Measurements from ENCODE around the gene GASK1B.

The GASK1B gene

DNA sequence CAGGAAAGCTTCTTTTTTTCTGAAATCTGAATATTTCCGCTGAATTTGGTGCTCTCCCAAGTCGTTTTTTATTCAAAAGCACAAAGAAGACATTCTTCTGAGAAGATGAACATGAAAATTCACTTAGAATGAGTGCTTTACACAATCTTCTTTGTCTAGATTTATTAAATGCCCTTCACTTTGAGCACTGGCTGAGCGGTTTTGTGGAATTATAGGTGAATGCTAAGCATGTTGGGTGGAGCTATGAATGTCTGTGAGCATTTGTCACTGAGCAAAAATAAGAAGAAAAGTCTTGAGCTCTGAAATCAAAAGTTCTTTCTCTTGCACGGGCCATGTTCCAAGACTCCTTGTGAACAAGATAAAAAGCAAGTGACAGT lies 13.1 kb downstream of the GASK1B start:
- TF ChIP-seq CTCF (IDR thresholded peaks at IDR 0.05; ENCODE audit: poor library complexity, severe bottlenecking): no peak
- no peaks in the 10 kb centered on the region for H3K9me3 ChIP-seq (ENCODE audit: severe bottlenecking)
- H3K27me3 ChIP-seq (ENCODE audit: insufficient read depth, poor library complexity, severe bottlenecking): no peaks in the 10 kb centered on the region
- no peak overlapping the region for H3K4me3 ChIP-seq (ENCODE audit: severe bottlenecking)
- H3K27ac ChIP-seq (ENCODE audit: poor library complexity, severe bottlenecking): no peak overlapping the region
- ATAC-seq (ENCODE audit: low read depth) (no peak), DNase-seq (ENCODE audit: low spot score) (no peak)
- no peaks in the 10 kb centered on the region for H3K36me3 ChIP-seq (ENCODE audit: low read depth)
- H3K4me1 ChIP-seq (ENCODE audit: insufficient read depth, poor library complexity, severe bottlenecking): peaks cover 6% of the 10 kb centered on the region

GRCh38 chr4:158159054-158159717 lies 13.6 kb downstream of the GASK1B start:
- Histone ChIP-seq H3K27ac (ENCODE audit: poor library complexity, severe bottlenecking) (no peak overlapping the region), H3K36me3 (ENCODE audit: low read depth) (no peaks in the 10 kb centered on the region), H3K4me1 (ENCODE audit: insufficient read depth, poor library complexity, severe bottlenecking) (peaks cover 6% of the 10 kb centered on the region), H3K4me3 (ENCODE audit: severe bottlenecking) (no peak overlapping the region), H3K27me3 (ENCODE audit: insufficient read depth, poor library complexity, severe bottlenecking) (no peaks in the 10 kb centered on the region), H3K9me3 (ENCODE audit: severe bottlenecking) (no peaks in the 10 kb centered on the region)
- DNase-seq (ENCODE audit: low spot score) (no peak), ATAC-seq (ENCODE audit: low read depth) (peak; percentile 80)
- no peak for TF ChIP-seq CTCF (IDR thresholded peaks at IDR 0.05; ENCODE audit: poor library complexity, severe bottlenecking)

- no peak overlapping the region for H3K27ac ChIP-seq (ENCODE audit: poor library complexity, severe bottlenecking)
- H3K4me3 ChIP-seq (ENCODE audit: severe bottlenecking): no peak overlapping the region
- ATAC-seq (ENCODE audit: low read depth): no peak
- DNase-seq (ENCODE audit: low spot score): no peak
- H3K4me1 ChIP-seq (ENCODE audit: insufficient read depth, poor library complexity, severe bottlenecking): peaks cover 6% of the 10 kb centered on the region
- H3K9me3 ChIP-seq (ENCODE audit: severe bottlenecking): no peaks in the 10 kb centered on the region
- no peaks in the 10 kb centered on the region for H3K36me3 ChIP-seq (ENCODE audit: low read depth)
- no peak for TF ChIP-seq CTCF (IDR thresholded peaks at IDR 0.05; ENCODE audit: poor library complexity, severe bottlenecking)
- no peaks in the 10 kb centered on the region for H3K27me3 ChIP-seq (ENCODE audit: insufficient read depth, poor library complexity, severe bottlenecking)
Observed at GRCh38 chr4:158157412-158157811, 15.4 kb downstream of the GASK1B start.

- no peak overlapping the region for H3K27ac ChIP-seq (ENCODE audit: poor library complexity, severe bottlenecking)
- no peak for TF ChIP-seq CTCF (IDR thresholded peaks at IDR 0.05; ENCODE audit: poor library complexity, severe bottlenecking)
- no peak overlapping the region for H3K4me3 ChIP-seq (ENCODE audit: severe bottlenecking)
- H3K4me1 ChIP-seq (ENCODE audit: insufficient read depth, poor library complexity, severe bottlenecking): no peaks in the 10 kb centered on the region
- DNase-seq (ENCODE audit: low spot score) (no peak), ATAC-seq (ENCODE audit: low read depth) (no peak)
- no peaks in the 10 kb centered on the region for H3K36me3 ChIP-seq (ENCODE audit: low read depth)
- H3K9me3 ChIP-seq (ENCODE audit: severe bottlenecking): no peaks in the 10 kb centered on the region
- no peaks in the 10 kb centered on the region for H3K27me3 ChIP-seq (ENCODE audit: insufficient read depth, poor library complexity, severe bottlenecking)
Observed at GRCh38 chr4:158155656-158156356, 17.0 kb downstream of the GASK1B start.

GRCh38 chr4:158147151-158147550 lies 25.7 kb downstream of the GASK1B start:
- H3K27ac ChIP-seq (ENCODE audit: poor library complexity, severe bottlenecking): no peak overlapping the region
- no peaks in the 10 kb centered on the region for H3K9me3 ChIP-seq (ENCODE audit: severe bottlenecking)
- TF ChIP-seq CTCF (IDR thresholded peaks at IDR 0.05; ENCODE audit: poor library complexity, severe bottlenecking): no peak
- ATAC-seq (ENCODE audit: low read depth) (no peak), DNase-seq (ENCODE audit: low spot score) (no peak)
- H3K36me3 ChIP-seq (ENCODE audit: low read depth): no peaks in the 10 kb centered on the region
- no peaks in the 10 kb centered on the region for H3K4me1 ChIP-seq (ENCODE audit: insufficient read depth, poor library complexity, severe bottlenecking)
- no peak overlapping the region for H3K4me3 ChIP-seq (ENCODE audit: severe bottlenecking)
- no peaks in the 10 kb centered on the region for H3K27me3 ChIP-seq (ENCODE audit: insufficient read depth, poor library complexity, severe bottlenecking)
